Measurements from ENCODE around the gene CTXN1.

The CTXN1 gene

GRCh38 chr19:7883105-7883504 lies 42.8 kb downstream of the CTXN1 start:
- Histone ChIP-seq H3K36me3 (no peaks in the 10 kb centered on the region), H3K27me3 (peaks cover 4% of the 10 kb centered on the region; the same call in 1 of the 2 replicates), H3K4me1 (no peaks in the 10 kb centered on the region), H3K4me3 (ENCODE audit: low read depth, low read length) (no peak overlapping the region), H3K9me3 (no peaks in the 10 kb centered on the region)
- no peak for DNase-seq
- TF ChIP-seq CTCF (IDR thresholded peaks at IDR 0.05; ENCODE audit: low read depth, low read length), result no peak

GRCh38 chr19:7881910-7882309 lies 44.0 kb downstream of the CTXN1 start:
- no peak for TF ChIP-seq CTCF (IDR thresholded peaks at IDR 0.05; ENCODE audit: low read depth, low read length)
- Histone ChIP-seq H3K4me3 (ENCODE audit: low read depth, low read length) (no peak overlapping the region), H3K9me3 (no peaks in the 10 kb centered on the region)

GRCh38 chr19:7879836-7880235 lies 46.1 kb downstream of the CTXN1 start:
- DNase-seq, result no peak
- H3K27me3 ChIP-seq, result no peaks in the 10 kb centered on the region; the same call in 1 of the 2 replicates
- H3K4me3 ChIP-seq (ENCODE audit: low read depth, low read length), result no peak overlapping the region
- no peaks in the 10 kb centered on the region for H3K9me3 ChIP-seq
- no peaks in the 10 kb centered on the region for H3K4me1 ChIP-seq
- no peaks in the 10 kb centered on the region for H3K36me3 ChIP-seq
- no peak for TF ChIP-seq CTCF (IDR thresholded peaks at IDR 0.05; ENCODE audit: low read depth, low read length)

More at GRCh38 chr19:7881910-7882309, 44.0 kb downstream of the CTXN1 start:
- Histone ChIP-seq H3K36me3 (no peaks in the 10 kb centered on the region), H3K27me3 (peaks cover 4% of the 10 kb centered on the region; the same call in 1 of the 2 replicates), H3K4me1 (no peaks in the 10 kb centered on the region)
- no peak for DNase-seq

- Histone ChIP-seq H3K4me3 (ENCODE audit: low read depth, low read length) (no peak overlapping the region), H3K4me1 (no peaks in the 10 kb centered on the region), H3K36me3 (no peaks in the 10 kb centered on the region), H3K27me3 (peaks cover 4% of the 10 kb centered on the region), H3K9me3 (no peaks in the 10 kb centered on the region)
- no peak for TF ChIP-seq CTCF (IDR thresholded peaks at IDR 0.05; ENCODE audit: low read depth, low read length)
- DNase-seq, result no peak
Measured at GRCh38 chr19:7879111-7879807, 46.7 kb downstream of the CTXN1 start.

- no peak for DNase-seq
- H3K4me3 ChIP-seq (ENCODE audit: low read depth, low read length), result no peak overlapping the region
- H3K4me1 ChIP-seq, result no peaks in the 10 kb centered on the region; the same call in 1 of the 2 replicates
- H3K36me3 ChIP-seq, result no peaks in the 10 kb centered on the region
- TF ChIP-seq CTCF (IDR thresholded peaks at IDR 0.05; ENCODE audit: low read depth, low read length), result no peak
- peaks cover 11% of the 10 kb centered on the region for H3K27me3 ChIP-seq
- H3K9me3 ChIP-seq, result no peaks in the 10 kb centered on the region
Measured at GRCh38 chr19:7877249-7877836, 48.6 kb downstream of the CTXN1 start.

- peaks cover 11% of the 10 kb centered on the region for H3K27me3 ChIP-seq
Measured at GRCh38 chr19:7874897-7875273, 51.0 kb downstream of the CTXN1 start.

More at GRCh38 chr19:7874897-7875273, 51.0 kb downstream of the CTXN1 start:
- no peak for DNase-seq
- TF ChIP-seq CTCF (IDR thresholded peaks at IDR 0.05; ENCODE audit: low read depth, low read length), result no peak
- Histone ChIP-seq H3K4me1 (peaks cover 3% of the 10 kb centered on the region; the same call in 1 of the 2 replicates), H3K9me3 (no peaks in the 10 kb centered on the region), H3K4me3 (ENCODE audit: low read depth, low read length) (peak overlapping the region; percentile 66), H3K36me3 (no peaks in the 10 kb centered on the region)
